ENCODE measurements around the gene PLEKHG4B.

DNA sequence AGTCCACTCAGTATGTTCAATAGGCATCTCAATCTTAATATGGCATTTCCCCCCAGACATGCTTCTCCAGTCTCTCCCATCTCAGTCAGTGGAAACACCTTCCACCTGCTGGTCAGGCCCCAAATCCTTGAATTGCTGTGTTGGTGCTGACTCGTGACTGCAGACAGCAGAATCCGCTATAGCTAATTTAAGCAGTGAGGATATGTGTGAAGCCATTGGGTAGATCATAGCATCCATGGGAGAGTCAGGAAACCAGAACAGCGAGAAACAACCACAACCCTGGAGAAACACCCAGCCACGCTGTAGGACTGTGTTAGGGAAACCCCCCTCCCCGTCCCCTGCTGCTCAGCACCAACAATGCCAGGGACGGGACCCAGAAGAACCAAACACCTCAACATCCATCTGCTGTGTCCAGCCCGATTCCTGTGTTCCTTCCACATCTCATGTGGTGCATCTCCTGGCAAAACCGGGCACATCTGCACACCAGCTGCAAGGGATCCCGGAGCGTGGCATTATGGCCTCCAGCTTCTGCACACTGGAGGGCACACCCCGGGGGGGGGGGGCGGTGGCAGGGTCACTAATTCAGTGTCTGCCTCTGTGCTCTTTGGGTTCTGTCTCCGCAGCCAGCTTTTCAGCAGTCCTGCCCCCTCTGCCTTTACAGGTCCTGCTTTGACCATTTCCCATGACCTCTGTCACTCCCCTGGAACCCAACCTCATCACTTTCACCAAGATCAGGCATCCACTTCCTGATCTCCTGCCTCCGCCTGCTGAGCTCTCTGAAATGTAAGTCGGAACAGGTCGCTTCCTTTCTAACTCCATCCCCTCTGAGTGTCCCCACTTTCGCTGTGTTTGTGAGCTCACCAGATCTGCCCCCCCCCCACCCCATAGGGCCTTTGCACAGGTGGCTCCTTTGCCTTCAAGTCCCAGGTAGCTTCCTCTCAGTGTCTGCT lies 2.4 kb upstream of the PLEKHG4B start:
- TF ChIP-seq, protein P1, sequence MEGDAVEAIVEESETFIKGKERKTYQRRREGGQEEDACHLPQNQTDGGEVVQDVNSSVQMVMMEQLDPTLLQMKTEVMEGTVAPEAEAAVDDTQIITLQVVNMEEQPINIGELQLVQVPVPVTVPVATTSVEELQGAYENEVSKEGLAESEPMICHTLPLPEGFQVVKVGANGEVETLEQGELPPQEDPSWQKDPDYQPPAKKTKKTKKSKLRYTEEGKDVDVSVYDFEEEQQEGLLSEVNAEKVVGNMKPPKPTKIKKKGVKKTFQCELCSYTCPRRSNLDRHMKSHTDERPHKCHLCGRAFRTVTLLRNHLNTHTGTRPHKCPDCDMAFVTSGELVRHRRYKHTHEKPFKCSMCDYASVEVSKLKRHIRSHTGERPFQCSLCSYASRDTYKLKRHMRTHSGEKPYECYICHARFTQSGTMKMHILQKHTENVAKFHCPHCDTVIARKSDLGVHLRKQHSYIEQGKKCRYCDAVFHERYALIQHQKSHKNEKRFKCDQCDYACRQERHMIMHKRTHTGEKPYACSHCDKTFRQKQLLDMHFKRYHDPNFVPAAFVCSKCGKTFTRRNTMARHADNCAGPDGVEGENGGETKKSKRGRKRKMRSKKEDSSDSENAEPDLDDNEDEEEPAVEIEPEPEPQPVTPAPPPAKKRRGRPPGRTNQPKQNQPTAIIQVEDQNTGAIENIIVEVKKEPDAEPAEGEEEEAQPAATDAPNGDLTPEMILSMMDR (IDR thresholded peaks at IDR 0.05; ENCODE audit: insufficient read depth, low read length, poor library complexity, severe bottlenecking), result no peak
- no peak for TF ChIP-seq EZH2phosphoT487 (conservative IDR thresholded peaks at IDR 0.05; ENCODE audit: low read length)
